Natural killer cell (primary cell): ENCODE results near the gene GTPBP2. TPM values are rescaled to one million over a fixed set of nuclear protein-coding genes. Genes with fewer than 3 reads are reported as not detected.

Source experiments
- ATAC-seq, 3 donors: fragments of 150-1000 bp in 2 of 3; fragments of 200-7000 bp in 1 of 3; cut with Tn5 transposase; 1 replicate in 1 of 3; 2 replicates in 2 of 3; pipeline ENCODE4 v1.10.0; 2021; ENCODE audit warnings: mild to moderate bottlenecking in 2 of 3, moderate library complexity in 2 of 3
- DNase-seq, 2 donors: peaks; one replicate each; pipeline versions ENCODE4 v3.0.0 to v3.0.0-alpha.2; 2013 to 2021; ENCODE audit warnings: mixed read lengths in 1 of 2
- H3K27ac ChIP-seq: one replicate; pipeline ENCODE4 v1.5.1; 2013; ENCODE audit warnings: mild to moderate bottlenecking, low read length
- H3K27me3 ChIP-seq: one replicate; pipeline ENCODE4 v1.6.1; 2013; ENCODE audit warnings: low read length; ENCODE audit not compliant: control insufficient read depth, insufficient read depth
- H3K36me3 ChIP-seq: one replicate; pipeline ENCODE4 v1.6.1; 2013; ENCODE audit warnings: low read length; ENCODE audit not compliant: control insufficient read depth, insufficient read depth
- H3K4me1 ChIP-seq: one replicate; pipeline ENCODE4 v1.6.1; 2013; ENCODE audit warnings: low read length; ENCODE audit not compliant: control insufficient read depth, insufficient read depth
- H3K4me3 ChIP-seq: one replicate; pipeline ENCODE4 v1.5.1; 2013; ENCODE audit warnings: low read length
- H3K9me3 ChIP-seq: one replicate; pipeline ENCODE4 v1.6.1; 2013; ENCODE audit warnings: low read length; ENCODE audit not compliant: control insufficient read depth, insufficient read depth
- H3K27ac Mint-ChIP-seq, 2 donors: one replicate each; pipeline ENCODE4 v1.8.0; 2022; ENCODE audit warnings: mild to moderate bottlenecking in 2 of 2, mixed read lengths in 2 of 2, moderate library complexity in 1 of 2
- H3K27me3 Mint-ChIP-seq, 2 donors: one replicate each; pipeline ENCODE4 v1.8.0; 2022; ENCODE audit warnings: low read depth in 2 of 2, mixed read lengths in 2 of 2
- H3K36me3 Mint-ChIP-seq: one replicate; pipeline ENCODE4 v1.8.0; 2022; ENCODE audit warnings: mixed read lengths
- H3K4me1 Mint-ChIP-seq, 2 donors: one replicate each; pipeline ENCODE4 v1.8.0; 2022; ENCODE audit warnings: mixed read lengths in 2 of 2
- H3K4me3 Mint-ChIP-seq: one replicate; pipeline ENCODE4 v1.8.0; 2022; ENCODE audit warnings: mild to moderate bottlenecking, moderate library complexity, mixed read lengths
- H3K9me3 Mint-ChIP-seq, 2 donors: one replicate each; pipeline ENCODE4 v1.8.0; 2022; ENCODE audit warnings: mixed read lengths in 2 of 2
- CTCF ChIP-seq: fragments of 200-600 bp; IDR thresholded peaks from one replicate; pipeline ENCODE4 v1.8.0; 2022; ENCODE audit warnings: antibody characterized with exemption
- WGBS: methylation state at CpG from one replicate; pipeline ENCODE4 v1.1.7; 2013; ENCODE audit warnings: missing lambda C conversion rate; ENCODE audit not compliant: insufficient coverage; 5-methylcytosine and 5-hydroxymethylcytosine counted together
- intact Hi-C: fragments of 100-400 bp; cut with micrococcal nuclease; formaldehyde crosslinking; loops from one replicate; pipeline ENCODE4 v1.14.2; 2022
- total RNA-seq, 4 donors: library from RNA; stranded (reverse); fragments of 120-200 nt in 1 of 4; gene quantifications; one replicate each; pipeline versions ENCODE4 v1.2.3 to v1.2.4, GENCODE V29; 2013 to 2022

The GTPBP2 gene
- total RNA-seq, 3 donors from 2014 or later (not counting 1 experiment from before 2014, with no cell fraction given): 56.5 to 71.7 (median 69.3) TPM

- 95% methylated on average over 2 of the region's 2 CpGs for WGBS
- peaks cover 0 to 6% of the 10 kb centered on the region in 2 donors for H3K27me3 Mint-ChIP-seq
- no peaks in the 10 kb centered on the region for H3K9me3 ChIP-seq
- no peak overlapping the region for H3K4me3 Mint-ChIP-seq
- no peaks in the 10 kb centered on the region for H3K36me3 ChIP-seq
- H3K27me3 ChIP-seq: no peaks in the 10 kb centered on the region
- no peak for TF ChIP-seq CTCF
- H3K9me3 Mint-ChIP-seq: no peaks in the 10 kb centered on the region
- no peak overlapping the region for H3K4me3 ChIP-seq
- H3K27ac Mint-ChIP-seq: no peak overlapping the region
- peaks cover 9 to 18% of the 10 kb centered on the region in 2 donors for H3K4me1 Mint-ChIP-seq
- H3K4me1 ChIP-seq: peaks cover 13% of the 10 kb centered on the region
- ATAC-seq (no peak), DNase-seq (no peak)
- H3K27ac ChIP-seq: no peak overlapping the region
- H3K36me3 Mint-ChIP-seq: no peaks in the 10 kb centered on the region
- intact Hi-C loops: no loop called here
Measured at GRCh38 chr6:43648248-43648647, 19.2 kb upstream of the GTPBP2 start.

- H3K9me3 ChIP-seq: no peaks in the 10 kb centered on the region
- Mint-ChIP-seq H3K27me3 (peaks cover 0 to 6% of the 10 kb centered on the region in 2 donors), H3K27ac (no peak overlapping the region), H3K4me1 (peaks cover 9 to 21% of the 10 kb centered on the region in 2 donors), H3K4me3 (no peak overlapping the region), H3K36me3 (no peaks in the 10 kb centered on the region), H3K9me3 (no peaks in the 10 kb centered on the region)
- intact Hi-C loops: no loop called here
- no peaks in the 10 kb centered on the region for H3K36me3 ChIP-seq
- ATAC-seq (no peak), DNase-seq (no peak)
- H3K27ac ChIP-seq: no peak overlapping the region
- H3K27me3 ChIP-seq: no peaks in the 10 kb centered on the region
- H3K4me3 ChIP-seq: no peak overlapping the region
- WGBS: 93% methylated on average over 3 of the region's 3 CpGs
- H3K4me1 ChIP-seq: peaks cover 13% of the 10 kb centered on the region
- no peak for TF ChIP-seq CTCF
Measured at GRCh38 chr6:43647613-43648012, 18.5 kb upstream of the GTPBP2 start.

- peak overlapping the region; percentile 44 for H3K4me3 ChIP-seq
- DNase-seq (no peak), ATAC-seq (peak in 2 of 3 donors; percentile 6 to 9)
- no peak for TF ChIP-seq CTCF
- H3K9me3 ChIP-seq: no peaks in the 10 kb centered on the region
- peaks cover 7% of the 10 kb centered on the region for H3K36me3 ChIP-seq
- peaks cover 13% of the 10 kb centered on the region for H3K4me1 ChIP-seq
- Mint-ChIP-seq H3K4me3 (peak overlapping the region; percentile 89), H3K27ac (peak overlapping the region; percentile 48 to 74), H3K9me3 (no peaks in the 10 kb centered on the region), H3K4me1 (peaks cover 13 to 27% of the 10 kb centered on the region in 2 donors), H3K36me3 (peaks cover 5% of the 10 kb centered on the region), H3K27me3 (peaks cover 0 to 6% of the 10 kb centered on the region in 2 donors)
- intact Hi-C loops: no loop called here
- WGBS: 8% methylated on average over 6 of the region's 9 CpGs
- H3K27ac ChIP-seq: no peak overlapping the region
- no peaks in the 10 kb centered on the region for H3K27me3 ChIP-seq
Measured at GRCh38 chr6:43645613-43645964, 16.5 kb upstream of the GTPBP2 start.

- H3K27me3 ChIP-seq: no peaks in the 10 kb centered on the region
- H3K9me3 ChIP-seq: no peaks in the 10 kb centered on the region
- WGBS: 10% methylated on average over 52 of the region's 52 CpGs
- ATAC-seq (peak; percentile 74 to 82 (median 80)), DNase-seq (peak; percentile 46 to 71)
- peaks cover 5% of the 10 kb centered on the region for H3K36me3 Mint-ChIP-seq
- peak within 1 kb of the TSS; percentile 44 for H3K4me3 ChIP-seq
- peaks cover 0 to 3% of the 10 kb centered on the region in 2 donors for H3K27me3 Mint-ChIP-seq
- intact Hi-C loops: no loop called here
- peak within 1 kb of the TSS; percentile 89 for H3K4me3 Mint-ChIP-seq
- peak within 1 kb of the TSS; percentile 48 to 74 for H3K27ac Mint-ChIP-seq
- H3K27ac ChIP-seq: no peak within 1 kb of the TSS
- H3K4me1 ChIP-seq: peaks cover 13% of the 10 kb centered on the region
- no peak for TF ChIP-seq CTCF
- peaks cover 13 to 28% of the 10 kb centered on the region in 2 donors for H3K4me1 Mint-ChIP-seq
- H3K36me3 ChIP-seq: peaks cover 12% of the 10 kb centered on the region
- H3K9me3 Mint-ChIP-seq: no peaks in the 10 kb centered on the region
Measured at GRCh38 chr6:43644940-43645612, 16.0 kb upstream of the GTPBP2 start, which contains the start of gene RSPH9. Gene RSPH9, plus strand, starts transcription at chr6:43645036. Its CDS starts 63 bp downstream, at chr6:43645099.
